Measurements from ENCODE around the gene RELL2. TPM values are rescaled to one million over a fixed set of nuclear protein-coding genes. Genes with fewer than 3 reads are reported as not detected.

Gene RELL2
- total RNA-seq, 1 experiment from 2014 or later: 8.7 TPM

DNA sequence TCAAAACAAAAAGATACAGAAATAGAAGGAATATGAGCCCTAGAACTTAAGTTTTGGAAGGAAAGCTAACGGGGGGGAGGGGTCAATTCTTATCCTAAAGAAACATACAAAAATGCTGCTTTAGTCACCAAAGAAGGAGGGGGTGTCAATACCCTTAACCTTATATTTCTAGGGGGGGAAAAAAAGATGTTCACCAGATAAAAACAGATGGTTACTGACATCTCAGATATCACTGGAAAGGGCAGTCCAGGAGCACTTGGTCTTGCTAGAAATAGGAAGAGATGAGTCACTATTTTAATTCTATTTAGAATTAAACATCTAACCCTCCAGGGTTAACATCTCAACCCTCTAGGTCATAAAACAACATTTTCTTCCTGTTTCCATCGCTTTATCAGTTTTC, 19.7 kb upstream of the RELL2 start:
- no TSS peak for BruUV-seq (replicated peaks)
- peaks cover 6 to 25% of the 10 kb centered on the region in 2 experiments for H3K4me1 ChIP-seq (ENCODE audit: control insufficient read depth in 1 of 2, insufficient read depth in 2 of 2, low read length in 2 of 2)
- ChIA-PET RAD21 (ENCODE audit: low non-redundant PET in 1 of 2, low total read pairs in 2 of 2, uncharacterized antibody in 2 of 2, unreplicated experiment in 2 of 2) (no interaction called here), POLR2A (no interaction called here), CTCF (interaction anchor here (1.0 kb wide), 1 partner anchor 25 kb away, joined by 5 read pairs; no protein-coding TSS in a partner anchor)
- H3K9ac ChIP-seq (ENCODE audit: low read length): peak overlapping the region; percentile 96; the same call in 1 of the 2 replicates
- H2AFZ ChIP-seq (ENCODE audit: low read depth, low read length, poor library complexity, severe bottlenecking): no peak overlapping the region
- peaks cover 2 to 17% of the 10 kb centered on the region in 2 experiments; a peak in 1 of 4 replicates for H3K36me3 ChIP-seq (ENCODE audit: control insufficient read depth in 1 of 2, insufficient read depth in 2 of 2, low read length in 2 of 2)
- H3K9me2 ChIP-seq (ENCODE audit: insufficient read depth): no peaks in the 10 kb centered on the region
- no peak for DNase-seq (ENCODE audit: low read depth, low spot score)
- peaks cover 63% of the 10 kb centered on the region for H3K79me2 ChIP-seq (ENCODE audit: insufficient read depth, low read length)
- ATAC-seq: no peak
- intact Hi-C loops (cut with micrococcal nuclease): loop anchor here (5.0 kb wide), 1 partner anchor 1440 kb away; the partner anchor contains the start of gene CYSTM1
- H3K4me3 ChIP-seq (replicated peaks in 1 of 2; ENCODE audit: low read depth in 1 of 2, low read length in 2 of 2): peak overlapping the region; percentile 68 to 85
- peak overlapping the region; percentile 79 for H3K4me2 ChIP-seq (ENCODE audit: low read length)
- H3K27me3 ChIP-seq (ENCODE audit: insufficient read depth, low read length): no peaks in the 10 kb centered on the region
- TF ChIP-seq ZFX (IDR thresholded peaks at IDR 0.05) (no peak), CEBPB (IDR thresholded peaks at IDR 0.05; ENCODE audit: low read depth) (no peak), YY1 (IDR thresholded peaks at IDR 0.05; ENCODE audit: extremely low read depth, insufficient replicate concordance, low read depth, low read length) (no peak), SRF (IDR thresholded peaks at IDR 0.05; ENCODE audit: low read depth) (no peak), POLR2AphosphoS5 (IDR thresholded peaks at IDR 0.05; ENCODE audit: low read depth, low read length) (no peak), ZBTB33 (IDR thresholded peaks at IDR 0.05; ENCODE audit: extremely low read depth, insufficient replicate concordance, low read length) (no peak), ATF3 (IDR thresholded peaks at IDR 0.05) (no peak), JUND (IDR thresholded peaks at IDR 0.05) (no peak), ELF1 (IDR thresholded peaks at IDR 0.05; ENCODE audit: borderline replicate concordance, low read depth) (no peak), EGR1 (IDR thresholded peaks at IDR 0.05; ENCODE audit: low read depth) (no peak), CTCF (IDR thresholded peaks at IDR 0.05 in 2 of 3, conservative IDR thresholded peaks at IDR 0.05 in 1 of 3; ENCODE audit: borderline replicate concordance in 1 of 3, insufficient read depth in 1 of 3, low read depth in 2 of 3, low read length in 2 of 3) (no peak), SP1 (IDR thresholded peaks at IDR 0.05; ENCODE audit: low read depth) (no peak), EZH2 (IDR thresholded peaks at IDR 0.05) (no peak), CBX3 (IDR thresholded peaks at IDR 0.05; ENCODE audit: low read depth) (no peak)
- TF ChIP-seq, protein P1, sequence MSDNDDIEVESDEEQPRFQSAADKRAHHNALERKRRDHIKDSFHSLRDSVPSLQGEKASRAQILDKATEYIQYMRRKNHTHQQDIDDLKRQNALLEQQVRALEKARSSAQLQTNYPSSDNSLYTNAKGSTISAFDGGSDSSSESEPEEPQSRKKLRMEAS (IDR thresholded peaks at IDR 0.05): no peak
- TF ChIP-seq, protein P2, sequence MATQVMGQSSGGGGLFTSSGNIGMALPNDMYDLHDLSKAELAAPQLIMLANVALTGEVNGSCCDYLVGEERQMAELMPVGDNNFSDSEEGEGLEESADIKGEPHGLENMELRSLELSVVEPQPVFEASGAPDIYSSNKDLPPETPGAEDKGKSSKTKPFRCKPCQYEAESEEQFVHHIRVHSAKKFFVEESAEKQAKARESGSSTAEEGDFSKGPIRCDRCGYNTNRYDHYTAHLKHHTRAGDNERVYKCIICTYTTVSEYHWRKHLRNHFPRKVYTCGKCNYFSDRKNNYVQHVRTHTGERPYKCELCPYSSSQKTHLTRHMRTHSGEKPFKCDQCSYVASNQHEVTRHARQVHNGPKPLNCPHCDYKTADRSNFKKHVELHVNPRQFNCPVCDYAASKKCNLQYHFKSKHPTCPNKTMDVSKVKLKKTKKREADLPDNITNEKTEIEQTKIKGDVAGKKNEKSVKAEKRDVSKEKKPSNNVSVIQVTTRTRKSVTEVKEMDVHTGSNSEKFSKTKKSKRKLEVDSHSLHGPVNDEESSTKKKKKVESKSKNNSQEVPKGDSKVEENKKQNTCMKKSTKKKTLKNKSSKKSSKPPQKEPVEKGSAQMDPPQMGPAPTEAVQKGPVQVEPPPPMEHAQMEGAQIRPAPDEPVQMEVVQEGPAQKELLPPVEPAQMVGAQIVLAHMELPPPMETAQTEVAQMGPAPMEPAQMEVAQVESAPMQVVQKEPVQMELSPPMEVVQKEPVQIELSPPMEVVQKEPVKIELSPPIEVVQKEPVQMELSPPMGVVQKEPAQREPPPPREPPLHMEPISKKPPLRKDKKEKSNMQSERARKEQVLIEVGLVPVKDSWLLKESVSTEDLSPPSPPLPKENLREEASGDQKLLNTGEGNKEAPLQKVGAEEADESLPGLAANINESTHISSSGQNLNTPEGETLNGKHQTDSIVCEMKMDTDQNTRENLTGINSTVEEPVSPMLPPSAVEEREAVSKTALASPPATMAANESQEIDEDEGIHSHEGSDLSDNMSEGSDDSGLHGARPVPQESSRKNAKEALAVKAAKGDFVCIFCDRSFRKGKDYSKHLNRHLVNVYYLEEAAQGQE (IDR thresholded peaks at IDR 0.05; ENCODE audit: low read depth): no peak
- H4K20me1 ChIP-seq (ENCODE audit: insufficient read depth): peaks cover 20% of the 10 kb centered on the region; the same call in 1 of the 2 replicates
- no peaks in the 10 kb centered on the region for H3K9me3 ChIP-seq (ENCODE audit: control insufficient read depth in 1 of 2, insufficient read depth in 1 of 2, low read depth in 1 of 2, low read length in 2 of 2)
- no peak overlapping the region; the same call in 1 of the 2 replicates for H3K27ac ChIP-seq (ENCODE audit: low read depth, low read length)

Data from HCT116 (cell line).